ENCODE data around the gene PAMR1. TPM values are rescaled to one million over a fixed set of nuclear protein-coding genes. Genes with fewer than 3 reads are reported as not detected.

PAMR1 gene
- total RNA-seq, 2 donors from 2014 or later, result not detected

- Mint-ChIP-seq H3K4me3 (no peak overlapping the region), H3K4me1 (no peaks in the 10 kb centered on the region), H3K27me3 (peaks cover 60% of the 10 kb centered on the region), H3K27ac (no peak overlapping the region), H3K36me3 (ENCODE audit: low read depth) (no peaks in the 10 kb centered on the region)
- ATAC-seq (no peak), DNase-seq (no peak)
- H3K9me3 ChIP-seq (ENCODE audit: control insufficient read depth, low read length, poor library complexity, severe bottlenecking), result no peaks in the 10 kb centered on the region
These were observed 13.8 kb downstream of the PAMR1 start for GRCh38 chr11:35511666-35512065.

GRCh38 chr11:35507688-35508087 is 17.7 kb downstream of the PAMR1 start:
- DNase-seq, result no peak
- no peaks in the 10 kb centered on the region for H3K9me3 ChIP-seq (ENCODE audit: control insufficient read depth, low read length, poor library complexity, severe bottlenecking)
- Mint-ChIP-seq H3K27ac (no peak overlapping the region), H3K36me3 (ENCODE audit: low read depth) (peaks cover 2% of the 10 kb centered on the region), H3K4me1 (no peaks in the 10 kb centered on the region), H3K4me3 (no peak overlapping the region), H3K27me3 (peaks cover 22% of the 10 kb centered on the region)
- no peak for ATAC-seq

GRCh38 chr11:35501776-35502175 is 23.6 kb downstream of the PAMR1 start:
- peaks cover 2% of the 10 kb centered on the region for H3K36me3 Mint-ChIP-seq (ENCODE audit: low read depth)
- no peaks in the 10 kb centered on the region for H3K9me3 ChIP-seq (ENCODE audit: control insufficient read depth, low read length, poor library complexity, severe bottlenecking)
- DNase-seq (no peak), ATAC-seq (no peak)
- no peak overlapping the region for H3K27ac Mint-ChIP-seq
- no peaks in the 10 kb centered on the region for H3K4me1 Mint-ChIP-seq
- H3K27me3 Mint-ChIP-seq, result peaks cover under 1% of the 10 kb centered on the region
- no peak overlapping the region for H3K4me3 Mint-ChIP-seq

- Mint-ChIP-seq H3K27me3 (peaks cover 10% of the 10 kb centered on the region), H3K27ac (no peak overlapping the region), H3K4me3 (no peak overlapping the region), H3K4me1 (no peaks in the 10 kb centered on the region), H3K36me3 (ENCODE audit: low read depth) (peaks cover 2% of the 10 kb centered on the region)
- no peak for ATAC-seq
- no peaks in the 10 kb centered on the region for H3K9me3 ChIP-seq (ENCODE audit: control insufficient read depth, low read length, poor library complexity, severe bottlenecking)
- no peak for DNase-seq
These were observed 24.7 kb downstream of the PAMR1 start for GRCh38 chr11:35500744-35501143.

- peaks cover 39% of the 10 kb centered on the region for H3K27me3 Mint-ChIP-seq
- no peaks in the 10 kb centered on the region for H3K4me1 Mint-ChIP-seq
- no peak for DNase-seq
- H3K9me3 ChIP-seq (ENCODE audit: control insufficient read depth, low read length, poor library complexity, severe bottlenecking), result no peaks in the 10 kb centered on the region
- H3K4me3 Mint-ChIP-seq, result no peak overlapping the region
- H3K36me3 Mint-ChIP-seq (ENCODE audit: low read depth), result peaks cover 7% of the 10 kb centered on the region
- no peak overlapping the region for H3K27ac Mint-ChIP-seq
- no peak for ATAC-seq
These were observed 29.0 kb downstream of the PAMR1 start for GRCh38 chr11:35496416-35496815.

GRCh38 chr11:35494957-35495490 is 30.4 kb downstream of the PAMR1 start:
- H3K4me1 Mint-ChIP-seq, result no peaks in the 10 kb centered on the region
- H3K27ac Mint-ChIP-seq, result no peak overlapping the region
- H3K9me3 ChIP-seq (ENCODE audit: control insufficient read depth, low read length, poor library complexity, severe bottlenecking), result no peaks in the 10 kb centered on the region
- no peak overlapping the region for H3K4me3 Mint-ChIP-seq
- no peak for ATAC-seq
- DNase-seq, result no peak
- peaks cover 45% of the 10 kb centered on the region for H3K27me3 Mint-ChIP-seq
- peaks cover 7% of the 10 kb centered on the region for H3K36me3 Mint-ChIP-seq (ENCODE audit: low read depth)

GRCh38 chr11:35491231-35491871 is 34.1 kb downstream of the PAMR1 start:
- ATAC-seq, result no peak

GRCh38 chr11:35488117-35488516 is 37.3 kb downstream of the PAMR1 start:
- DNase-seq, result no peak
- no peaks in the 10 kb centered on the region for H3K9me3 ChIP-seq (ENCODE audit: control insufficient read depth, low read length, poor library complexity, severe bottlenecking)
- ATAC-seq, result no peak
- H3K4me1 Mint-ChIP-seq, result no peaks in the 10 kb centered on the region
- H3K27me3 Mint-ChIP-seq, result peaks cover 50% of the 10 kb centered on the region
- no peak overlapping the region for H3K27ac Mint-ChIP-seq
- peaks cover 4% of the 10 kb centered on the region for H3K36me3 Mint-ChIP-seq (ENCODE audit: low read depth)
- H3K4me3 Mint-ChIP-seq, result no peak overlapping the region

More at GRCh38 chr11:35491231-35491871, 34.1 kb downstream of the PAMR1 start:
- Mint-ChIP-seq H3K4me1 (no peaks in the 10 kb centered on the region), H3K36me3 (ENCODE audit: low read depth) (peaks cover 6% of the 10 kb centered on the region), H3K4me3 (no peak overlapping the region), H3K27me3 (peaks cover 53% of the 10 kb centered on the region), H3K27ac (no peak overlapping the region)
- DNase-seq, result no peak
- no peaks in the 10 kb centered on the region for H3K9me3 ChIP-seq (ENCODE audit: control insufficient read depth, low read length, poor library complexity, severe bottlenecking)

GRCh38 chr11:35487532-35488078 is 37.8 kb downstream of the PAMR1 start:
- ATAC-seq (no peak), DNase-seq (no peak)
- H3K9me3 ChIP-seq (ENCODE audit: control insufficient read depth, low read length, poor library complexity, severe bottlenecking), result no peaks in the 10 kb centered on the region
- Mint-ChIP-seq H3K4me1 (no peaks in the 10 kb centered on the region), H3K27me3 (peaks cover 45% of the 10 kb centered on the region), H3K27ac (no peak overlapping the region), H3K4me3 (no peak overlapping the region), H3K36me3 (ENCODE audit: low read depth) (peaks cover 2% of the 10 kb centered on the region)

- ATAC-seq (no peak), DNase-seq (no peak)
- no peaks in the 10 kb centered on the region for H3K4me1 Mint-ChIP-seq
- H3K4me3 Mint-ChIP-seq, result no peak overlapping the region
- no peaks in the 10 kb centered on the region for H3K9me3 ChIP-seq (ENCODE audit: control insufficient read depth, low read length, poor library complexity, severe bottlenecking)
- H3K27me3 Mint-ChIP-seq, result peaks cover 40% of the 10 kb centered on the region
- H3K36me3 Mint-ChIP-seq (ENCODE audit: low read depth), result peaks cover 2% of the 10 kb centered on the region
- no peak overlapping the region for H3K27ac Mint-ChIP-seq
These were observed 38.5 kb downstream of the PAMR1 start for GRCh38 chr11:35486934-35487333.

GRCh38 chr11:35486446-35486845 is 39.0 kb downstream of the PAMR1 start:
- no peak for ATAC-seq
- no peaks in the 10 kb centered on the region for H3K4me1 Mint-ChIP-seq
- H3K4me3 Mint-ChIP-seq, result no peak overlapping the region
- no peaks in the 10 kb centered on the region for H3K9me3 ChIP-seq (ENCODE audit: control insufficient read depth, low read length, poor library complexity, severe bottlenecking)
- peaks cover 35% of the 10 kb centered on the region for H3K27me3 Mint-ChIP-seq
- no peak for DNase-seq
- H3K27ac Mint-ChIP-seq, result no peak overlapping the region
- H3K36me3 Mint-ChIP-seq (ENCODE audit: low read depth), result peaks cover 2% of the 10 kb centered on the region

GRCh38 chr11:35485656-35486322 is 39.6 kb downstream of the PAMR1 start:
- ATAC-seq (peak; percentile 85), DNase-seq (peak; percentile 41 to 57 (median 49))
- H3K9me3 ChIP-seq (ENCODE audit: control insufficient read depth, low read length, poor library complexity, severe bottlenecking), result no peaks in the 10 kb centered on the region
- Mint-ChIP-seq H3K4me3 (no peak overlapping the region), H3K4me1 (no peaks in the 10 kb centered on the region), H3K27ac (no peak overlapping the region), H3K36me3 (ENCODE audit: low read depth) (peaks cover 2% of the 10 kb centered on the region), H3K27me3 (peaks cover 29% of the 10 kb centered on the region)

- Mint-ChIP-seq H3K4me3 (no peak overlapping the region), H3K27me3 (peaks cover 29% of the 10 kb centered on the region), H3K4me1 (no peaks in the 10 kb centered on the region), H3K36me3 (ENCODE audit: low read depth) (peaks cover 2% of the 10 kb centered on the region), H3K27ac (no peak overlapping the region)
- DNase-seq, result no peak
- no peaks in the 10 kb centered on the region for H3K9me3 ChIP-seq (ENCODE audit: control insufficient read depth, low read length, poor library complexity, severe bottlenecking)
- no peak for ATAC-seq
These were observed 41.0 kb downstream of the PAMR1 start for GRCh38 chr11:35484435-35484834.
